ES-I3 (cell line): ENCODE measurements around the gene HSPH1.

Source experiments
- H3K36me3 ChIP-seq: 2 replicates; pipeline ENCODE4 v1.6.1; 2013; ENCODE audit warnings: mild to moderate bottlenecking, low read length, control low read depth, moderate library complexity; ENCODE audit not compliant: insufficient read depth
- H3K4me1 ChIP-seq: 2 replicates; pipeline ENCODE4 v1.6.1; 2013; ENCODE audit warnings: mild to moderate bottlenecking, control low read depth, low read length; ENCODE audit not compliant: insufficient read depth
- H3K9ac ChIP-seq: 2 replicates; pipeline ENCODE4 v1.6.1; 2013; ENCODE audit warnings: low read depth, mild to moderate bottlenecking, low read length, moderate library complexity
- H3K9me3 ChIP-seq: 2 replicates; pipeline ENCODE4 v1.6.1; 2013; ENCODE audit warnings: mild to moderate bottlenecking, low read length, moderate library complexity; ENCODE audit not compliant: control insufficient read depth, insufficient read depth

HSPH1 gene

GRCh38 chr13:31166591-31166990 is 4.9 kb upstream of the HSPH1 start:
- Histone ChIP-seq H3K4me1 (no peaks in the 10 kb centered on the region), H3K36me3 (no peaks in the 10 kb centered on the region)

GRCh38 chr13:31162151-31163008 is 676 bp upstream of the HSPH1 start:
- Histone ChIP-seq H3K4me1 (peaks cover 6% of the 10 kb centered on the region; the same call in 1 of the 2 replicates), H3K9ac (peak overlapping the region; percentile 95), H3K9me3 (no peaks in the 10 kb centered on the region), H3K36me3 (no peaks in the 10 kb centered on the region)

More at GRCh38 chr13:31166591-31166990, 4.9 kb upstream of the HSPH1 start:
- H3K9me3 ChIP-seq = no peaks in the 10 kb centered on the region
- no peak overlapping the region for H3K9ac ChIP-seq

GRCh38 chr13:31160857-31161556 is 697 bp downstream of the HSPH1 start:
- H3K9me3 ChIP-seq = no peaks in the 10 kb centered on the region
- H3K9ac ChIP-seq = peak overlapping the region; percentile 95
- no peaks in the 10 kb centered on the region for H3K36me3 ChIP-seq
- peaks cover 6% of the 10 kb centered on the region; the same call in 1 of the 2 replicates for H3K4me1 ChIP-seq

GRCh38 chr13:31159306-31159705 is 2.4 kb downstream of the HSPH1 start:
- Histone ChIP-seq H3K9ac (no peak overlapping the region), H3K9me3 (no peaks in the 10 kb centered on the region), H3K4me1 (peaks cover 6% of the 10 kb centered on the region; the same call in 1 of the 2 replicates), H3K36me3 (peaks cover 4% of the 10 kb centered on the region; the same call in 1 of the 2 replicates)

DNA sequence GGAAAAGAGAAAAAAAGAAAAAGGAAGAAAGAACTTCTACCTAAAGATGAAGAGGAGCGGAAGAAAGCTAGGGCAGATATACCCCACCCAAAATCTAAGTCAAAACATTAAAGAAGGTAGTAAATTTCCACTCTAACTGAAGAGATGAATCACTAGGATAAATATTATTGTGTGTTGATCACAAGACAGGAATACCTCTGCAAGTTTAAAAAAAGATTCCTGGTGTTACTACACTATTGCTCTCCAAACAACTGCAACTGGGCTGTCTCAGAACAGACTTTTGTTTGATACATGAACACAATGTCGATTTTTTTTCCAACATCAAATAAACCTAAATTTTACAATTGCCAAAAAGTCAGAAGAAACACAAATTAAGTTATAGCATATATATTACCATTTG is 6.8 kb downstream of the HSPH1 start:
- Histone ChIP-seq H3K9me3 (no peaks in the 10 kb centered on the region), H3K9ac (no peak overlapping the region), H3K4me1 (peaks cover 6% of the 10 kb centered on the region; the same call in 1 of the 2 replicates), H3K36me3 (peaks cover 14% of the 10 kb centered on the region)

- Histone ChIP-seq H3K4me1 (no peaks in the 10 kb centered on the region), H3K9me3 (no peaks in the 10 kb centered on the region), H3K9ac (no peak overlapping the region), H3K36me3 (peaks cover 21% of the 10 kb centered on the region)
Observed at GRCh38 chr13:31151837-31152236, 9.9 kb downstream of the HSPH1 start.

DNA sequence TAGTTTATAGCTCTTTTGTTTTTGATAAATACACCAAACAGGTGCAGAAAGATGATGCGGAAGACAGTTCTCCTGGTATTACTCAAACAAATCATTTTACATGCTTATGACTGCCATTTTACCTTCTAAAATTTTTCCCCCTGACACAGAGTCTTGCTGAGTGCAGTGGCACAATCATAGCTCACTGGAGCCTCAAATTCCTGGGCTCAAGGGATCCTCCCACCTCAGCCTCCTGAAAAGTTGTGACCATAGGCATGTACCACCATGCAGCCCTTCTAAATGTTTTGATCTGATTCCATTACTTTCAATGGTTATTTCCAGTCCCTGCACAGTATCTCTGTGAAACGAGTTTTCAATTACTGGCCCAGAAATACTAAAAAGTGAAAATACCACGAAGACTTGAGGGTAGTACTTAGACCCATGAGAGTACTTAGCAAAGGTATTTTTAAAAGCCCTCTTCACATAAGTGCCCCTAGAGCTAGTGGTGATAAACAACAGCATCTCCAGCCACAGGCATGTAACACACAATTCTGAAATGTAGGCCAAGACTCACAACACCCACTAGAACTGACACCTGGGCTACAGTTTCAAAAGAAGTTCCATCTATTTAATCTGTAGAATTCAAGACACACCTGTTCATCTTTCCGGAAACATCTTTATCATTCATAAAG is 11.3 kb downstream of the HSPH1 start:
- no peaks in the 10 kb centered on the region for H3K4me1 ChIP-seq
- no peak overlapping the region for H3K9ac ChIP-seq
- peaks cover 21% of the 10 kb centered on the region for H3K36me3 ChIP-seq
- no peaks in the 10 kb centered on the region for H3K9me3 ChIP-seq

GRCh38 chr13:31149604-31150003 is 12.1 kb downstream of the HSPH1 start:
- H3K9me3 ChIP-seq = no peaks in the 10 kb centered on the region
- peaks cover 21% of the 10 kb centered on the region for H3K36me3 ChIP-seq
- no peaks in the 10 kb centered on the region for H3K4me1 ChIP-seq
- H3K9ac ChIP-seq = no peak overlapping the region

- H3K9ac ChIP-seq = no peak overlapping the region
- no peaks in the 10 kb centered on the region for H3K4me1 ChIP-seq
- no peaks in the 10 kb centered on the region for H3K9me3 ChIP-seq
- H3K36me3 ChIP-seq = peaks cover 17% of the 10 kb centered on the region
Observed at GRCh38 chr13:31145417-31145816, 16.3 kb downstream of the HSPH1 start.

DNA sequence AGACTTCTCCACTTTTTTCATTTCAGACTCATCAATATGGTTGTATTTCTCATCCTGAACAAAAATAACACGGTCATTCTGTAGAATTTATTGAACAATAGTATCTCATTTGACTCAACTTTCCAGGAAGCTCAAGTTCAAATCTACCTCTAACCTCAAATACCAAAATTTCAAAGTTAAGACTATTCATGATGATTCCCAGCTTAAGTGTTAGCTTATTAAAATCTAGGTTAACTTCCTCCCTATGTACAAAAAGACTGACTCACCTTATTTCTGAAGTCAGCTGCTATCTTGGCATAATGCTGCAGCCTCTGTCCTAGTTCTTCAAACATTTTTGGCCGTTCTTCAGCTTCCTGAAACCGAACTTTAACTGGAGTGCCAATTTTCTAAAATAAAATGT is 23.2 kb downstream of the HSPH1 start:
- peaks cover 19% of the 10 kb centered on the region for H3K36me3 ChIP-seq
- no peaks in the 10 kb centered on the region for H3K9me3 ChIP-seq
- H3K9ac ChIP-seq = no peak overlapping the region
- no peaks in the 10 kb centered on the region for H3K4me1 ChIP-seq

DNA sequence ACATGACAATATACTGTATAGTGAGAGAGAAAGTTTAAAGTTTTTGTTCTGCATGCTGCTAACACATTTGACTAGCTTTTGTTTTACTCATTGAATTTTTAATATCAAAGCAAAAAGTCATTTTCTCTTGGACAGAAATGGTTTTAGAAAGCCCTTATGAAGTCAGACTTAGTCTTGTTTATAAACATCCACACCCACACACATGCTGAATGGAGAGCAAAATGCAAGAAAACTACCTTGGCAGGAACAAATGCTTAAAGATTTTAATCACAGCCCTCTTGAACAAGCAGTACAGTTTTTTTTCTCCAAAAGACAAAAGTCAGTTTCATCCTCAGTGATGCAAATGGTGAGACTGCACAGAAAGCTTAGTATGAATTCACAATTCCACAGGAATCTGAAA is 25.0 kb downstream of the HSPH1 start:
- H3K36me3 ChIP-seq = peaks cover 14% of the 10 kb centered on the region

DNA sequence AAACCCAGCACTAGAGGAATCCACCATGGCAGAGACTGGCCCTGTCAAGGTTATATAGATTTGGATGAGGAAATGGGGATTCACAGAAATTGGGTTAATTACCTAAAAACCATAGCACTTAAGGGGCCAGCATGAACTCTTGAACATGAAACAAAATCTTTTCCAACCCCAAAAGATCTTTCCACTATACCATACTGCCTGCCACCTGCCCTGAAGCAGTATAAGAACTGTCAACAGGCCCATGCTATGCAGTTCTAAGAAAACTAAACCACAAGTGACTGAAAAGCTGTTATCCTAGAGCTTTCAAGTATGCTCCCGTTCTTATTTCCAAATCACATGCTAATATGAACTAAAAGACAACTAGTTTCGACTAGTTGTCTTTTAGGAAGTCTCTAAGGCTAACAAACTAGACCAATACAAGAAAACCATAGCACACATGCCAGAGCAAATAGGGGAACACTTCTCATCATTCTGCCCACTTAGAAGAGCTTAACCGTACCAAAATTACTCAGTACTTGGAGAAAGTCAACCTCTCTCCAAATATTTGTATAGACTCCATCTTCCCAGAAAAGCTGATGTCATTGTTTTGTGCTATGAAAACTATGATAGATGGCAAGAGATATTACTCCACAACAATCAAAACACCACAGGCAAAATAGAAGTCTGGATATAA is 27.5 kb downstream of the HSPH1 start:
- H3K9me3 ChIP-seq = no peaks in the 10 kb centered on the region
- no peaks in the 10 kb centered on the region for H3K4me1 ChIP-seq
- peaks cover 11% of the 10 kb centered on the region for H3K36me3 ChIP-seq

More for the DNA sequence above, 25.0 kb downstream of the HSPH1 start:
- Histone ChIP-seq H3K9ac (no peak overlapping the region), H3K9me3 (no peaks in the 10 kb centered on the region), H3K4me1 (no peaks in the 10 kb centered on the region)

GRCh38 chr13:31133621-31134020 is 28.1 kb downstream of the HSPH1 start:
- peaks cover 10% of the 10 kb centered on the region; the same call in 1 of the 2 replicates for H3K36me3 ChIP-seq
- no peaks in the 10 kb centered on the region for H3K4me1 ChIP-seq
- H3K9me3 ChIP-seq = no peaks in the 10 kb centered on the region
- no peak overlapping the region for H3K9ac ChIP-seq

More for the DNA sequence above, 27.5 kb downstream of the HSPH1 start:
- no peak overlapping the region for H3K9ac ChIP-seq

DNA sequence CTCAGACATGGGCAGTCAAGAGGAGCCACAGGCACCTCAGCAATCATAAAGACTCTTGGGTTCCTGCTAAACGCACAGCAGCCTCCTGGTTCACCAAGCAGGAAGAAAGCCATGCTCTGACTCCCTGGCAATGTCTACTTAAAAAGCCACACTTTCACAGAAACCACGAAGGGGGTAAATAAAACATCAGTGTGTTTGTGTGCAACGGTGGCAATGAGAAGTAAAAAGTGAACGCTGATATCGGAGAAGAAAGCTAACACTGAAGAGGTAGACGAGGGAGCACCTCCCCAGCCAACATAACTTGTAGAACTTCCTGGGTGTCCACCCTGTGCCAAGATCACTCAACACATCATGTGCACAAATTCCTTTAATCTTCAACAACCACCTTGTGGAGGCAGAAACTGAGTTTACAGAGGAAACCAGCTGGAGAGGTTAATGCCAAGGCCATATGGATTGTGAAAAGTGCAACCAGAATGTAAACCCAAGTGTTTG is 30.2 kb downstream of the HSPH1 start:
- Histone ChIP-seq H3K4me1 (no peaks in the 10 kb centered on the region), H3K36me3 (no peaks in the 10 kb centered on the region), H3K9me3 (no peaks in the 10 kb centered on the region), H3K9ac (no peak overlapping the region)
